A549 (cell line): ENCODE measurements around the gene TCERG1L. TPM values are rescaled to one million over a fixed set of nuclear protein-coding genes. Genes with fewer than 3 reads are reported as not detected.

Experiments
- ATAC-seq, 2 experiments: fragments of 200-7000 bp in 1 of 2; fragments of >200 bp in 1 of 2; cut with Nextera tagmentation in 1 of 2; cut with Tn5 transposase in 1 of 2; 3 replicates each; pipeline versions ENCODE4 v1.8.0 to v1.9.1; 2018 to 2020; ENCODE audit warnings: mild to moderate bottlenecking in 1 of 2, moderate library complexity in 1 of 2
- CTCF ChIA-PET: fragments of 300-600 bp; sonication (Branson Sonifier 250); formaldehyde crosslinking; extraction: SDS; loops from one replicate; lab custom pipeline; 2021; ENCODE audit warnings: antibody characterized with exemption, inconsistent platforms; lab: Yijun Ruan, JAX
- POLR2A ChIA-PET: fragments of 350-600 bp; formaldehyde crosslinking; extraction: SDS; loops from one replicate; lab custom pipeline; 2021; ENCODE audit warnings: antibody characterized with exemption, inconsistent platforms; lab: Yijun Ruan, JAX
- DNase-seq, 2 experiments: peaks; one replicate each; pipeline versions ENCODE4 v3.0.0 to v3.0.0-alpha.2; 2011 to 2016; ENCODE audit warnings: low read depth in 1 of 2, low spot score in 1 of 2
- FAIRE-seq: peaks from 2 replicates; lab custom pipeline; 2011; peaks lifted over from hg19 to GRCh38; lab: Jason Lieb, UNC
- H3K27ac ChIP-seq, 2 experiments: fragments of >200 bp; sonication (Bioruptor Twin); formaldehyde crosslinking; 3 replicates each; pipeline ENCODE4 v1.5.1; 2016 to 2017
- H3K4me1 ChIP-seq: fragments of >200 bp; sonication (Bioruptor Twin); formaldehyde crosslinking; 3 replicates; pipeline ENCODE4 v1.6.1; 2016
- H3K4me2 ChIP-seq: fragments of >200 bp; sonication (Bioruptor Twin); formaldehyde crosslinking; 3 replicates; pipeline ENCODE4 v1.6.1; 2016
- H3K4me3 ChIP-seq: fragments of >200 bp; sonication (Bioruptor Twin); formaldehyde crosslinking; 3 replicates; pipeline ENCODE4 v1.5.1; 2016
- H3K9me3 ChIP-seq: fragments of >200 bp; sonication (Bioruptor Twin); formaldehyde crosslinking; 3 replicates; pipeline ENCODE4 v1.6.1; 2016
- ATOH8 ChIP-seq: fragments of 250-450 bp; sonication (Bioruptor Pico); IDR thresholded peaks from 2 replicates; pipeline ENCODE4 v1.5.0; 2020; ENCODE audit warnings: low read depth, mild to moderate bottlenecking, moderate library complexity
- CEBPB ChIP-seq, 2 experiments: fragments of >200 bp in 1 of 2; sonication (Bioruptor Twin) in 1 of 2; formaldehyde crosslinking in 1 of 2; IDR thresholded peaks; 2 replicates each; pipeline ENCODE4 v1.6.1; 2012 to 2016
- EHMT2 ChIP-seq: fragments of 200-600 bp; sonication (generic); IDR thresholded peaks from 2 replicates; pipeline ENCODE4 v1.6.1; 2016; ENCODE audit warnings: antibody characterized with exemption, low read depth, mild to moderate bottlenecking, moderate library complexity
- ESRRA ChIP-seq: fragments of 150-350 bp; IDR thresholded peaks from 2 replicates; pipeline ENCODE4 v1.6.1; 2014; ENCODE audit warnings: mild to moderate bottlenecking, low read length, borderline replicate concordance
- HOXB5 ChIP-seq: fragments of 250-450 bp; sonication (Bioruptor Pico); IDR thresholded peaks from 2 replicates; pipeline ENCODE4 v1.5.0; 2020; ENCODE audit warnings: mild to moderate bottlenecking, moderate library complexity
- JUNB ChIP-seq: fragments of >200 bp; sonication (Bioruptor Twin); formaldehyde crosslinking; IDR thresholded peaks from 2 replicates; pipeline ENCODE4 v1.6.1; 2016
- MAX ChIP-seq: IDR thresholded peaks from 2 replicates; pipeline ENCODE4 v1.6.1; 2012
- PHF8 ChIP-seq: fragments of 200-600 bp; sonication (generic); IDR thresholded peaks from 2 replicates; pipeline ENCODE4 v1.6.1; 2016; ENCODE audit warnings: low read depth, mild to moderate bottlenecking, antibody characterized with exemption, moderate library complexity, borderline replicate concordance
- POLR2A ChIP-seq: IDR thresholded peaks from 2 replicates; pipeline ENCODE4 v1.6.1; 2012; ENCODE audit warnings: mild to moderate bottlenecking, low read length
- POLR2AphosphoS2 ChIP-seq: conservative IDR thresholded peaks from 2 replicates; pipeline ENCODE4 v1.6.1; 2012; ENCODE audit warnings: low read length, improper control_type of control experiment, inconsistent platforms
- RAD21 ChIP-seq, 2 experiments: fragments of >200 bp in 1 of 2; sonication (Bioruptor Twin) in 1 of 2; formaldehyde crosslinking in 1 of 2; IDR thresholded peaks in 1 of 2; conservative IDR thresholded peaks in 1 of 2; 2 replicates in 1 of 2; 3 replicates in 1 of 2; pipeline ENCODE4 v1.6.1; 2012 to 2018; ENCODE audit warnings: inconsistent platforms in 1 of 2
- RCOR1 ChIP-seq: fragments of 150-350 bp; IDR thresholded peaks from 2 replicates; pipeline ENCODE4 v1.6.1; 2014; ENCODE audit warnings: antibody characterized with exemption, low read length, low read depth
- REST ChIP-seq: fragments of 200-600 bp; sonication (generic); IDR thresholded peaks from 2 replicates; pipeline ENCODE4 v1.6.1; 2016; ENCODE audit warnings: antibody characterized with exemption, mild to moderate bottlenecking, moderate library complexity
- WGBS: methylation state at CpG from one replicate; pipeline ENCODE4 v1.1.6; 2017; ENCODE audit errors: missing lambda C conversion rate; 5-methylcytosine and 5-hydroxymethylcytosine counted together
- polyA plus RNA-seq, 4 experiments: library from polyadenylated mRNA; depleted of rRNA in 3 of 4; stranded (reverse); fragments of >200 nt; fragmentation: RNase III in 1 of 4; extraction: RNeasy Plus Mini Kit Qiagen cat#74134 plus additional on column Dnase treatment in 1 of 4; gene quantifications; 2 replicates in 3 of 4; 3 replicates in 1 of 4; pipeline ENCODE4 v1.2.3, GENCODE V29; 2011 to 2017
- TF ChIP-seq, protein P1 (sequence below): IDR thresholded peaks from 2 replicates; pipeline ENCODE4 v1.6.1; 2012; ENCODE audit warnings: low read depth, borderline replicate concordance
- TF ChIP-seq, protein P2 (sequence below): fragments of >200 bp; sonication (Bioruptor Twin); formaldehyde crosslinking; IDR thresholded peaks from 3 replicates; pipeline ENCODE4 v1.5.1; 2016

TCERG1L gene
- polyA plus RNA-seq, 2 of the 4 experiments (the other 2 are of a cell fraction): not detected

GRCh38 chr10:131056091-131056579, 255.4 kb downstream of the TCERG1L start:
- 5% methylated on average over 10 of the region's 12 CpGs for WGBS
- CTCF ChIA-PET: no interaction called here
- TF ChIP-seq POLR2AphosphoS2: no peak
- TF ChIP-seq, all 56 proteins: peak for 0
- DNase-seq (no peak), FAIRE-seq (no peak), ATAC-seq (no peak)
- POLR2A ChIA-PET: no interaction called here
- H3K4me3 ChIP-seq: no peak overlapping the region
- H3K4me1 ChIP-seq: no peaks in the 10 kb centered on the region
- no peaks in the 10 kb centered on the region for H3K9me3 ChIP-seq
- no peak overlapping the region for H3K27ac ChIP-seq
- H3K4me2 ChIP-seq: no peak overlapping the region

GRCh38 chr10:131055437-131055836, 256.1 kb downstream of the TCERG1L start:
- no peak for FAIRE-seq
- WGBS: 15% methylated on average over 9 of the region's 9 CpGs
- POLR2A ChIA-PET: no interaction called here

DNA sequence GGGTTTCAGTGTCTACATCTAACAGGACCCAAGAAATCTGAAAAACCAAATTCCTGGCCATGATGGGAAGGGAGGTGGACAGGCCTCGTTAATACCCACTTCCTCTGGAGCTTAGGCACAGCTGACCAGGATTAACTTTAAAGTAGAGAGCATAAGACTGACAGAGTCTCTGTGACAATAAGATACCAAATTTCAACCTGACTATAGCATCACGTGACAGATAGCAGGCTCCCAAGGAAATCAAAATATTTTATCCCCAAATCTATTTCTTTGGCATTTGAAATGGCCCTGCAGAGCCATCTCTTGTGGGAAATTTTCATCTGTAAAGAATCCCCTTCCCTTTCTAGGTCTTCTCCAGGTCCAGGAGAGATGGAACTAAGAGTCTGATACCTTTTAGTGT, 258.3 kb downstream of the TCERG1L start:
- H3K4me2 ChIP-seq: no peak overlapping the region
- no peak overlapping the region for H3K4me3 ChIP-seq
- ChIA-PET CTCF (no interaction called here), POLR2A (no interaction called here)
- no peaks in the 10 kb centered on the region for H3K4me1 ChIP-seq
- no peaks in the 10 kb centered on the region for H3K9me3 ChIP-seq
- no peak overlapping the region for H3K27ac ChIP-seq
- WGBS: 2% methylated on average over 2 of the region's 2 CpGs
- TF ChIP-seq, protein P1, sequence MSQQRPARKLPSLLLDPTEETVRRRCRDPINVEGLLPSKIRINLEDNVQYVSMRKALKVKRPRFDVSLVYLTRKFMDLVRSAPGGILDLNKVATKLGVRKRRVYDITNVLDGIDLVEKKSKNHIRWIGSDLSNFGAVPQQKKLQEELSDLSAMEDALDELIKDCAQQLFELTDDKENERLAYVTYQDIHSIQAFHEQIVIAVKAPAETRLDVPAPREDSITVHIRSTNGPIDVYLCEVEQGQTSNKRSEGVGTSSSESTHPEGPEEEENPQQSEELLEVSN: no peak
- TF ChIP-seq CEBPB (IDR thresholded peaks at IDR 0.05) (no peak), RCOR1 (no peak), POLR2A (no peak), REST (no peak), ESRRA (no peak)
- DNase-seq (no peak), FAIRE-seq (no peak), ATAC-seq (no peak)

More at GRCh38 chr10:131055437-131055836, 256.1 kb downstream of the TCERG1L start:
- H3K4me2 ChIP-seq: no peak overlapping the region
- CTCF ChIA-PET: no interaction called here
- H3K4me3 ChIP-seq: no peak overlapping the region
- ATAC-seq (no peak), DNase-seq (no peak)
- H3K4me1 ChIP-seq: no peaks in the 10 kb centered on the region
- H3K27ac ChIP-seq: no peak overlapping the region
- TF ChIP-seq, protein P2, sequence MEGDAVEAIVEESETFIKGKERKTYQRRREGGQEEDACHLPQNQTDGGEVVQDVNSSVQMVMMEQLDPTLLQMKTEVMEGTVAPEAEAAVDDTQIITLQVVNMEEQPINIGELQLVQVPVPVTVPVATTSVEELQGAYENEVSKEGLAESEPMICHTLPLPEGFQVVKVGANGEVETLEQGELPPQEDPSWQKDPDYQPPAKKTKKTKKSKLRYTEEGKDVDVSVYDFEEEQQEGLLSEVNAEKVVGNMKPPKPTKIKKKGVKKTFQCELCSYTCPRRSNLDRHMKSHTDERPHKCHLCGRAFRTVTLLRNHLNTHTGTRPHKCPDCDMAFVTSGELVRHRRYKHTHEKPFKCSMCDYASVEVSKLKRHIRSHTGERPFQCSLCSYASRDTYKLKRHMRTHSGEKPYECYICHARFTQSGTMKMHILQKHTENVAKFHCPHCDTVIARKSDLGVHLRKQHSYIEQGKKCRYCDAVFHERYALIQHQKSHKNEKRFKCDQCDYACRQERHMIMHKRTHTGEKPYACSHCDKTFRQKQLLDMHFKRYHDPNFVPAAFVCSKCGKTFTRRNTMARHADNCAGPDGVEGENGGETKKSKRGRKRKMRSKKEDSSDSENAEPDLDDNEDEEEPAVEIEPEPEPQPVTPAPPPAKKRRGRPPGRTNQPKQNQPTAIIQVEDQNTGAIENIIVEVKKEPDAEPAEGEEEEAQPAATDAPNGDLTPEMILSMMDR: no peak
- TF ChIP-seq HOXB5 (CRISPR knock-in tag) (no peak), PHF8 (no peak), EHMT2 (no peak), RAD21 (conservative IDR thresholded peaks at IDR 0.05 in 1 of 2, IDR thresholded peaks at IDR 0.05 in 1 of 2) (no peak), JUNB (no peak), MAX (no peak), ATOH8 (no peak)
- no peaks in the 10 kb centered on the region for H3K9me3 ChIP-seq
